Ramos (cell line): Measurements from ENCODE around the gene BSPH1.
"Not testable (repeated sequence)": the region's sequence is repeated elsewhere in the genome, so short reads cannot be mapped to it uniquely, and the experiment has no call there.

ENCODE experiments used
- in situ Hi-C: fragments of 300-500 bp; cut with MboI; formaldehyde crosslinking; loops from one replicate; pipeline ENCODE4 v1.14.3; 2022; ENCODE audit warnings: low sequenced_read_pairs; ENCODE audit not compliant: unreplicated experiment

Gene BSPH1

DNA sequence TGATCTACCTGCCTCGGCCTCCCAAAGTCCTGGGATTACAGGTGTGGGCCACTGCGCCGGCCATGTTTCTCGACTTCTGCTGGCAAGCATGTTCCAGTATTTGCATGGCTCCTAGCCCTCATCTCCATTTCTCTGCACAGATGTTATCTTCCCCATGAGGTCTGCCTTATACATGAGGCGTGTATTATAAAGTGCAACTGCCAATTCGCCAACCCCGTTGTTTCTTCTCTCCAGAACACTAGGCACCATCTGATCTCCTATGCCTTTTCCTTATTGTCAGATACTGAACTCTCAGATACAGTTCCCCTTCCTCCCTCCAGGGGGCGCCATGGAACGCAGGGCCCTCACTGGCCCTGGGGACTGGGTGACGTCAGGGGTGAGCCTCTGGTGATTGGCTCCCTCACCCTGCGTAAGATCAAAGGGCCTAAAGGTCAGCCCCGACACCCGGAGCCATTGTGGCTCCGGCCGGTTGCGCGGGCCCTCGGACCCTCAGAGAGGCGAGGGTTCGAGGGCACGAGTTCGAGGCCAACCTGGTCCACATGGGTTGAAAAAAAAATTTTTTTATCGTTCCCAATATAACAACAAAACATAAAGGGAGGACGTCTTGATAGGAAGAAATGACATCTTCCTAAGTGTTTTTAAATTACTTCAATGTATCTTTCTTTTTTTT lies 42.0 kb downstream of the BSPH1 start:
- in situ Hi-C loops, result loop anchor here (25.0 kb wide), 2 partner anchors 137 to 337 kb away; no protein-coding TSS in a partner anchor

DNA sequence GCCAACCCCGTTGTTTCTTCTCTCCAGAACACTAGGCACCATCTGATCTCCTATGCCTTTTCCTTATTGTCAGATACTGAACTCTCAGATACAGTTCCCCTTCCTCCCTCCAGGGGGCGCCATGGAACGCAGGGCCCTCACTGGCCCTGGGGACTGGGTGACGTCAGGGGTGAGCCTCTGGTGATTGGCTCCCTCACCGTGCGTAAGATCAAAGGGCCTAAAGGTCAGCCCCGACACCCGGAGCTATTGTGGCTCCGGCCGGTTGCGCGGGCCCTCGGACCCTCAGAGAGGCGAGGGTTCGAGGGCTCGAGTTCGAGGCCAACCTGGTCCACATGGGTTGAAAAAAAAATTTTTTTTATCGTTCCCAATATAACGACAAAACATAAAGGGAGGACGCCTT lies 63.4 kb downstream of the BSPH1 start:
- in situ Hi-C loops, result not testable (repeated sequence)

DNA sequence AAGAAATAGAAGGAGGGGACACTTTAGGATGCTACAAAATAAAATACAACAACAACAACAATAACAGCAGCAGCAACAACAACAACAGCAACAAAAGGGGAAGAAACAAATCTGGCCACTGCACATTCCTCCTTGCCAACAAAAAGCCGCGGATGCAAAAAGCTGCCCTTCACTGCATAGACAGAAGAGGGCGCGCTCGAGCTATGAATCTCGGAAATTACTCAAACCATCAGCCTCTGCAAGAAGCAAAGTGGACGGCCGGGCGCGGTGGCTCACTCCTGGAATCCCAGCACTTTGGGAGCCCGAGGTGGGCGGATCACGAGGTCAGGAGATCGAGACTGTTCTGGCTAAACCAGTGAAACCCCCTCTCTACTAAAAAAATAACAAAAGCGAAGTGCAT lies 71.9 kb downstream of the BSPH1 start:
- in situ Hi-C loops, result not testable (repeated sequence)
